ENCODE data around the gene TRAFD1. TPM values are rescaled to one million over a fixed set of nuclear protein-coding genes. Genes with fewer than 3 reads are reported as not detected.

Gene TRAFD1
- total and polyA plus RNA-seq, 2 donors (not counting 3 experiments of a cell fraction or from before 2014, with no cell fraction given): 20.3 to 24.9 TPM

DNA sequence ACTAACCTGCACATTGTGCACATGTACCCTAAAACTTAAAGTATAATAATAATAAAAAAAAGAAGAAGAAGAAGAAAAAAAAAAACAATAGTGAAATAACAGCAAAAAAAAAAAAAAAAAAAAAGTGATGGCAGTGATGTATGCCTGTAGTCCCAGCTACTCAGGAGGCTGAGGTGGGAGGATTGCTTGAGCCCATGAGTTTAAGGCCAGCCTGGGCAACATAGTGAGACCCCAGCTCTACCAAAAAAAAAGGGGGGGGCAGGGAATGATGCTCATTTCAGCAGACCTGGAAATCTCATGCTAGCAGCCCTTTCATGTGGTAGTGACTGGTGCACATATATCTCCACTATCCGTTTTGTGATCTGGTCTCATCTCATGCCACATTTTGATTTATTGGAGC is 20.8 kb downstream of the TRAFD1 start:
- H3K27ac ChIP-seq (ENCODE audit: insufficient read depth, low read depth, low read length): no peak overlapping the region
- dilution Hi-C loops (cut with MboI; ENCODE audit: extremely low pct_ligation_motif_present, low sequenced_read_pairs): no loop called here
- H3K9me3 ChIP-seq (replicated peaks; ENCODE audit: control insufficient read depth, insufficient read depth, low read length): no peaks in the 10 kb centered on the region
- BruUV-seq (replicated peaks): no TSS peak
- H3K36me3 ChIP-seq (ENCODE audit: control insufficient read depth in 2 of 2, extremely low read depth in 1 of 2, insufficient read depth in 2 of 2, low read length in 2 of 2): peaks cover 15 to 21% of the 10 kb centered on the region in 2 experiments
- TF ChIP-seq POLR2A (IDR thresholded peaks at IDR 0.05; ENCODE audit: low read depth, low read length) (no peak), CTCF (IDR thresholded peaks at IDR 0.05; ENCODE audit: extremely low read depth in 1 of 2, insufficient read depth in 1 of 2, low read depth in 1 of 2, low read length in 2 of 2) (no peak), EZH2 (IDR thresholded peaks at IDR 0.05; ENCODE audit: borderline replicate concordance, low read depth, low read length, severe bottlenecking) (no peak), MYC (IDR thresholded peaks at IDR 0.05; ENCODE audit: low read depth, low read length) (no peak), POLR2AphosphoS5 (IDR thresholded peaks at IDR 0.05; ENCODE audit: insufficient read depth, low read depth, low read length) (no peak), FOS (IDR thresholded peaks at IDR 0.05; ENCODE audit: borderline replicate concordance, insufficient read depth, low read length) (no peak), GATA2 (IDR thresholded peaks at IDR 0.05; ENCODE audit: insufficient read depth, insufficient read length, low read depth, low read length) (no peak), JUN (IDR thresholded peaks at IDR 0.05; ENCODE audit: borderline replicate concordance, insufficient read depth, insufficient read length, low read depth) (no peak)
- TF ChIP-seq, protein P1, sequence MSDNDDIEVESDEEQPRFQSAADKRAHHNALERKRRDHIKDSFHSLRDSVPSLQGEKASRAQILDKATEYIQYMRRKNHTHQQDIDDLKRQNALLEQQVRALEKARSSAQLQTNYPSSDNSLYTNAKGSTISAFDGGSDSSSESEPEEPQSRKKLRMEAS (IDR thresholded peaks at IDR 0.05; ENCODE audit: insufficient read depth, insufficient read length): no peak
- H4K20me1 ChIP-seq (replicated peaks; ENCODE audit: control insufficient read depth, extremely low read depth, insufficient read depth, low read length): no peaks in the 10 kb centered on the region
- H3K27me3 ChIP-seq (ENCODE audit: control insufficient read depth in 2 of 2, insufficient read depth in 2 of 2, low read length in 2 of 2): no peaks in the 10 kb centered on the region
- H2AFZ ChIP-seq (ENCODE audit: low read depth, low read length): no peak overlapping the region
- H3K9ac ChIP-seq (replicated peaks; ENCODE audit: extremely low read depth, insufficient read depth, low read length): no peak overlapping the region
- no peak overlapping the region for H3K4me3 ChIP-seq (replicated peaks in 1 of 3; ENCODE audit: insufficient read depth in 1 of 3, low read depth in 1 of 3, low read length in 3 of 3)
- no peak for DNase-seq (ENCODE audit: low read depth, low spot score)
- POLR2A ChIA-PET: interaction anchor here (0.6 to 0.7 kb wide), 2 partner anchors 248 to 265 kb away, joined by 3 to 4 read pairs; no protein-coding TSS in a partner anchor
- no peak overlapping the region for H3K4me2 ChIP-seq (ENCODE audit: insufficient read depth, low read length)
- no peak for FAIRE-seq
- H3K9me1 ChIP-seq (replicated peaks; ENCODE audit: control insufficient read depth, extremely low read depth, insufficient read depth, low read length): no peaks in the 10 kb centered on the region
- CTCF ChIA-PET: interaction anchor here (1.3 kb wide), 1 partner anchor 16 kb away, joined by 6 read pairs; no protein-coding TSS in a partner anchor
- no peaks in the 10 kb centered on the region for H3K79me2 ChIP-seq (ENCODE audit: control insufficient read depth, insufficient read depth, low read length)
- peaks cover 5% of the 10 kb centered on the region for H3K4me1 ChIP-seq (ENCODE audit: control insufficient read depth, extremely low read depth, insufficient read depth, low read length)
- intact Hi-C loops (cut with micrococcal nuclease): no loop called here
